H1 (cell line): ENCODE data around the gene FAU. TPM values are rescaled to one million over a fixed set of nuclear protein-coding genes. Genes with fewer than 3 reads are reported as not detected.

Source experiments
- CTCF ChIA-PET: fragments of 300-600 bp; sonication (Branson Sonifier 250); formaldehyde crosslinking; loops from one replicate; lab custom pipeline; 2021; ENCODE audit not compliant: partially characterized antibody; lab: Charles Lee
- POLR2A ChIA-PET: fragments of 300-600 bp; sonication (Branson Sonifier 250); formaldehyde crosslinking; loops from one replicate; lab custom pipeline; 2021; ENCODE audit warnings: inconsistent platforms; ENCODE audit not compliant: partially characterized antibody; lab: Charles Lee
- DNase-seq, 2 experiments: peaks; one replicate each; pipeline versions ENCODE4 v3.0.0 to v3.0.0-alpha.2; 2010 to 2022; ENCODE audit warnings: low spot score in 2 of 2, low read depth in 1 of 2, mixed read lengths in 1 of 2
- FAIRE-seq: peaks from 2 replicates; lab custom pipeline; 2011; peaks lifted over from hg19 to GRCh38; lab: Jason Lieb, UNC
- H2AFZ ChIP-seq: 2 replicates; pipeline ENCODE4 v1.8.1; 2012; ENCODE audit warnings: low read length, inconsistent platforms
- H2AK5ac ChIP-seq: 2 replicates; pipeline ENCODE4 v1.6.1; 2013; ENCODE audit warnings: low read depth, low read length
- H2BK120ac ChIP-seq: replicated peaks from 2 replicates; pipeline ENCODE3; 2013; ENCODE audit warnings: low read depth, low read length, inconsistent platforms
- H2BK12ac ChIP-seq: 2 replicates; pipeline ENCODE4 v1.6.1; 2013; ENCODE audit warnings: low read depth, low read length
- H2BK15ac ChIP-seq: 2 replicates; pipeline ENCODE4 v1.6.1; 2013; ENCODE audit warnings: low read length
- H2BK20ac ChIP-seq: 2 replicates; pipeline ENCODE4 v1.6.1; 2013; ENCODE audit warnings: low read length
- H2BK5ac ChIP-seq: 2 replicates; pipeline ENCODE4 v1.6.1; 2013; ENCODE audit warnings: low read depth, low read length
- H3K14ac ChIP-seq: 2 replicates; pipeline ENCODE4 v1.6.1; 2013; ENCODE audit warnings: inconsistent platforms; ENCODE audit not compliant: insufficient read length
- H3K18ac ChIP-seq: 2 replicates; pipeline ENCODE4 v1.6.1; 2013; ENCODE audit warnings: low read length; ENCODE audit errors: extremely low read depth
- H3K23ac ChIP-seq: 2 replicates; pipeline ENCODE4 v1.6.1; 2013; ENCODE audit warnings: inconsistent platforms; ENCODE audit not compliant: insufficient read length
- H3K23me2 ChIP-seq: 2 replicates; pipeline ENCODE4 v1.6.1; 2013; ENCODE audit warnings: low read depth, low read length
- H3K27ac ChIP-seq: 2 replicates; pipeline ENCODE4 v1.6.1; 2011; ENCODE audit warnings: low read depth, low read length, inconsistent platforms
- H3K27me3 ChIP-seq, 4 experiments: replicated peaks in 1 of 4; 1 replicate in 1 of 4; 2 replicates in 3 of 4; pipeline versions ENCODE4 v1.6.1 to v1.8.1; 2011 to 2013; ENCODE audit warnings: low read length in 3 of 4, mild to moderate bottlenecking in 3 of 4, inconsistent platforms in 2 of 4, mixed read lengths in 2 of 4, moderate library complexity in 1 of 4; ENCODE audit not compliant: control insufficient read depth in 3 of 4, insufficient read depth in 3 of 4; ENCODE audit errors: extremely low read depth in 1 of 4
- H3K36me3 ChIP-seq, 4 experiments: 2 replicates each; pipeline versions ENCODE4 v1.6.1 to v1.8.1; 2011 to 2013; ENCODE audit warnings: mild to moderate bottlenecking in 4 of 4, low read length in 3 of 4, moderate library complexity in 2 of 4, control low read depth in 1 of 4, inconsistent platforms in 1 of 4; ENCODE audit not compliant: insufficient read depth in 4 of 4, control insufficient read depth in 2 of 4
- H3K4ac ChIP-seq: replicated peaks from 2 replicates; pipeline ENCODE3; 2013; ENCODE audit warnings: low read length, low read depth, mixed read lengths, inconsistent platforms; ENCODE audit not compliant: insufficient read length
- H3K4me1 ChIP-seq, 4 experiments: replicated peaks in 1 of 4; 1 replicate in 1 of 4; 2 replicates in 3 of 4; pipeline versions ENCODE4 v1.6.1 to v1.8.1; 2011 to 2013; ENCODE audit warnings: low read length in 3 of 4, inconsistent platforms in 2 of 4, mixed read lengths in 1 of 4; ENCODE audit not compliant: insufficient read depth in 4 of 4, control insufficient read depth in 3 of 4
- H3K4me2 ChIP-seq, 2 experiments: 2 replicates each; pipeline versions ENCODE4 v1.6.1 to v1.8.1; 2011 to 2013; ENCODE audit warnings: low read depth in 2 of 2, low read length in 2 of 2, control low read depth in 1 of 2, inconsistent platforms in 1 of 2, mild to moderate bottlenecking in 1 of 2; ENCODE audit not compliant: insufficient read depth in 1 of 2
- H3K4me3 ChIP-seq, 4 experiments: fragments of 200-600, 300-600 bp in 1 of 4; sonication (generic), shearing (Covaris generic), sonication (Bioruptor Twin) in 1 of 4; 2 replicates each; pipeline versions ENCODE4 v1.5.1 to v1.8.1; 2011 to 2016; ENCODE audit warnings: low read length in 4 of 4, low read depth in 3 of 4, control low read depth in 2 of 4, inconsistent platforms in 2 of 4, mild to moderate bottlenecking in 2 of 4, mixed read lengths in 1 of 4, moderate library complexity in 1 of 4; ENCODE audit not compliant: insufficient read depth in 2 of 4; ENCODE audit errors: extremely low read depth in 1 of 4
- H3K56ac ChIP-seq: replicated peaks from 2 replicates; pipeline ENCODE3; 2013; ENCODE audit warnings: low read depth, mild to moderate bottlenecking, mixed read lengths, low read length, inconsistent platforms; ENCODE audit not compliant: insufficient read length
- H3K79me1 ChIP-seq: 2 replicates; pipeline ENCODE4 v1.6.1; 2013; ENCODE audit warnings: low read depth, low read length, control low read depth
- H3K79me2 ChIP-seq, 2 experiments: 2 replicates each; pipeline versions ENCODE4 v1.6.1 to v1.8.1; 2012 to 2013; ENCODE audit warnings: low read length in 2 of 2, mild to moderate bottlenecking in 2 of 2, inconsistent platforms in 1 of 2; ENCODE audit not compliant: insufficient read depth in 2 of 2, control insufficient read depth in 1 of 2
- H3K9ac ChIP-seq, 4 experiments: replicated peaks in 1 of 4; 1 replicate in 1 of 4; 2 replicates in 3 of 4; pipeline versions ENCODE4 v1.6.1 to v1.8.1; 2011 to 2013; ENCODE audit warnings: low read depth in 3 of 4, low read length in 3 of 4, control low read depth in 2 of 4, mild to moderate bottlenecking in 2 of 4, moderate library complexity in 2 of 4, inconsistent platforms in 1 of 4; ENCODE audit errors: extremely low read depth in 1 of 4
- H3K9me3 ChIP-seq, 2 experiments: 2 replicates each; pipeline versions ENCODE4 v1.6.1 to v1.8.1; 2012 to 2013; ENCODE audit warnings: mild to moderate bottlenecking in 2 of 2, moderate library complexity in 2 of 2, control low read depth in 1 of 2, inconsistent platforms in 1 of 2, low read depth in 1 of 2, low read length in 1 of 2, mixed read lengths in 1 of 2; ENCODE audit not compliant: insufficient read depth in 2 of 2
- H4K20me1 ChIP-seq, 2 experiments: replicated peaks in 1 of 2; 2 replicates each; pipeline versions ENCODE3 to v1.8.1; 2011 to 2013; ENCODE audit warnings: inconsistent platforms in 2 of 2, low read length in 2 of 2, mild to moderate bottlenecking in 1 of 2; ENCODE audit not compliant: insufficient read depth in 2 of 2, control insufficient read depth in 1 of 2
- H4K5ac ChIP-seq: 2 replicates; pipeline ENCODE4 v1.6.1; 2013; ENCODE audit warnings: low read length, low read depth, mixed read lengths, inconsistent platforms; ENCODE audit not compliant: insufficient read length
- H4K8ac ChIP-seq: 2 replicates; pipeline ENCODE4 v1.8.0; 2013; ENCODE audit warnings: mild to moderate bottlenecking, moderate library complexity, low read length, inconsistent platforms; ENCODE audit not compliant: insufficient read depth; ENCODE audit errors: extremely low read depth
- H4K91ac ChIP-seq: replicated peaks from 2 replicates; pipeline ENCODE3; 2013; ENCODE audit warnings: low read length, mixed read lengths, inconsistent platforms; ENCODE audit not compliant: insufficient read length
- EZH2 ChIP-seq: fragments of 200-600 bp; sonication (generic); IDR thresholded peaks from 2 replicates; pipeline ENCODE4 v1.7.1; 2012; ENCODE audit warnings: low read depth, mild to moderate bottlenecking, moderate library complexity, low read length, inconsistent platforms; ENCODE audit not compliant: severe bottlenecking
- HDAC2 ChIP-seq, 2 experiments: fragments of 300-600 bp in 1 of 2; sonication (generic) in 1 of 2; IDR thresholded peaks; 2 replicates each; pipeline ENCODE4 v1.6.1; 2011 to 2012; ENCODE audit warnings: low read depth in 2 of 2, low read length in 2 of 2, mild to moderate bottlenecking in 2 of 2, moderate library complexity in 2 of 2, borderline replicate concordance in 1 of 2, inconsistent platforms in 1 of 2
- NRF1 ChIP-seq: IDR thresholded peaks from 2 replicates; pipeline ENCODE4 v1.6.1; 2011; ENCODE audit warnings: mild to moderate bottlenecking, low read depth, low read length, improper control_type of control experiment
- RAD21 ChIP-seq, 2 experiments: IDR thresholded peaks in 1 of 2; conservative IDR thresholded peaks in 1 of 2; 2 replicates each; pipeline ENCODE4 v1.6.1; 2011; ENCODE audit warnings: low read depth in 2 of 2, low read length in 2 of 2, improper control_type of control experiment in 1 of 2, inconsistent platforms in 1 of 2, mild to moderate bottlenecking in 1 of 2, moderate library complexity in 1 of 2
- RFX5 ChIP-seq: IDR thresholded peaks from 2 replicates; pipeline ENCODE4 v1.6.1; 2011; ENCODE audit warnings: low read depth, low read length, improper control_type of control experiment, borderline replicate concordance
- RXRA ChIP-seq: IDR thresholded peaks from 2 replicates; pipeline ENCODE4 v1.6.1; 2011; ENCODE audit warnings: low read depth, mild to moderate bottlenecking, low read length, moderate library complexity; ENCODE audit not compliant: insufficient read depth
- SAP30 ChIP-seq: fragments of 300-600 bp; sonication (generic); IDR thresholded peaks from 2 replicates; pipeline ENCODE4 v1.7.1; 2012; ENCODE audit warnings: low read length, moderate library complexity, mild to moderate bottlenecking, inconsistent platforms; ENCODE audit not compliant: insufficient read depth, insufficient replicate concordance
- SIRT6 ChIP-seq: IDR thresholded peaks from one replicate; pipeline ENCODE4 v1.7.1; 2012; ENCODE audit warnings: low read length, inconsistent platforms
- TAF1 ChIP-seq: IDR thresholded peaks from 2 replicates; pipeline ENCODE4 v1.6.1; 2011; ENCODE audit warnings: mild to moderate bottlenecking, low read depth, low read length
- WGBS, 2 experiments: shearing (Covaris generic) in 1 of 2; methylation state at CpG; one replicate each; pipeline versions ENCODE4 v1.1.6 to v1.1.7; 2013 to 2015; ENCODE audit warnings: low lambda C conversion rate in 2 of 2, mixed read lengths in 2 of 2, inconsistent platforms in 1 of 2, low coverage in 1 of 2, missing lambda C conversion rate in 1 of 2; ENCODE audit not compliant: insufficient replicate concordance in 2 of 2, insufficient coverage in 1 of 2, insufficient read length in 1 of 2; ENCODE audit errors: extremely low coverage in 1 of 2, missing lambda C conversion rate in 1 of 2; 5-methylcytosine and 5-hydroxymethylcytosine counted together
- polyA plus RNA-seq, 7 experiments: library from polyadenylated mRNA; depleted of rRNA in 3 of 7; stranded (reverse) in 5 of 7; unstranded in 2 of 7; fragments of >200 nt in 5 of 7; fragments of 200-250 nt in 2 of 7; gene quantifications; 1 replicate in 5 of 7; 2 replicates in 1 of 7; 4 replicates in 1 of 7; pipeline versions ENCODE4 v1.2.1 to v1.2.3, GENCODE V29; 2011 to 2013; ENCODE audit warnings: missing spikeins in 2 of 7, mixed read lengths in 2 of 7
- total RNA-seq: library from RNA; stranded (reverse); fragmentation: NEBNext Ultra II Directional; extraction: Animal tissue kit (Norgen Biotek cat#: 25700); gene quantifications from 2 replicates; pipeline ENCODE4 v1.2.1, GENCODE V29; 2021
- TF ChIP-seq, protein P1 (sequence below): IDR thresholded peaks from 2 replicates; pipeline ENCODE4 v1.6.1; 2012; ENCODE audit warnings: inconsistent platforms

Gene FAU
- total and polyA plus RNA-seq, 2 of the 8 experiments (the other 6 are each of a cell fraction or from before 2014, with no cell fraction given): 826 to 896 TPM

GRCh38 chr11:65132238-65132987, 10.5 kb upstream of the FAU start:
- peak overlapping the region; percentile 77 to 91; a peak in 2 of 4 replicates for H3K4me2 ChIP-seq
- H2BK20ac ChIP-seq: no peak overlapping the region
- CTCF ChIA-PET: interaction anchor here (0.8 to 9.5 kb wide), 5 partner anchors 14 to 285 kb away, joined by 3 to 71 read pairs (median 5); partner anchors contain the start of gene TM7SF2
- no peaks in the 10 kb centered on the region for H3K27me3 ChIP-seq
- no peak for FAIRE-seq
- peaks cover 14% of the 10 kb centered on the region for H3K23me2 ChIP-seq
- H3K56ac ChIP-seq: no peak overlapping the region
- H3K4ac ChIP-seq: no peak overlapping the region
- H3K23ac ChIP-seq: no peak overlapping the region
- no peak overlapping the region for H2AFZ ChIP-seq
- no peak overlapping the region for H2BK15ac ChIP-seq
- H2AK5ac ChIP-seq: no peak overlapping the region
- WGBS, 2 experiments: 85% methylated on average over 10 of the region's 10 CpGs; no CpG with 5 or more reads in 1 of the 2 experiments
- no peaks in the 10 kb centered on the region for H3K9me3 ChIP-seq
- peaks cover 3% of the 10 kb centered on the region; the same call in 1 of the 2 replicates for H3K79me1 ChIP-seq
- H4K5ac ChIP-seq: no peak overlapping the region
- POLR2A ChIA-PET: interaction anchor here (1.5 to 15.8 kb wide), 2 partner anchors 17 to 196 kb away, joined by 3 to 305 read pairs; partner anchors contain the start of genes FAU, GPHA2, MRPL49 and TM7SF2
- H4K91ac ChIP-seq: no peak overlapping the region
- peaks cover 0 to 13% (median 7%) of the 10 kb centered on the region in 4 experiments; a peak in 6 of 7 replicates for H3K4me1 ChIP-seq
- no peak overlapping the region for H3K9ac ChIP-seq
- H3K18ac ChIP-seq: no peak overlapping the region
- H4K20me1 ChIP-seq: peaks cover 0 to 14% of the 10 kb centered on the region in 2 experiments
- no peak overlapping the region for H3K14ac ChIP-seq
- peaks cover 0 to 15% of the 10 kb centered on the region in 2 experiments; a peak in 1 of 4 replicates for H3K79me2 ChIP-seq
- no peak overlapping the region for H3K27ac ChIP-seq
- peaks cover 14 to 38% (median 32%) of the 10 kb centered on the region in 4 experiments; a peak in 7 of 8 replicates for H3K36me3 ChIP-seq
- H2BK120ac ChIP-seq: no peak overlapping the region
- H4K8ac ChIP-seq: peak overlapping the region; percentile 29; the same call in 1 of the 2 replicates
- 0 out of 2 replicates have a peak overlapping the region, but pooled peaks have one; percentile 23 for H2BK12ac ChIP-seq
- no peak overlapping the region for H2BK5ac ChIP-seq
- DNase-seq: no peak
- H3K4me3 ChIP-seq: no peak overlapping the region
- TF ChIP-seq EZH2 (no peak), SAP30 (no peak), NRF1 (no peak), SIRT6 (no peak), RAD21 (IDR thresholded peaks at IDR 0.05 in 1 of 2, conservative IDR thresholded peaks at IDR 0.05 in 1 of 2; ENCODE audit: low read depth in 2 of 2, low read length in 2 of 2) (no peak), RFX5 (no peak), HDAC2 (IDR thresholded peaks at IDR 0.05; ENCODE audit: borderline replicate concordance in 1 of 2, low read depth in 2 of 2, low read length in 2 of 2) (no peak), RXRA (no peak), TAF1 (no peak)
- TF ChIP-seq, protein P1, sequence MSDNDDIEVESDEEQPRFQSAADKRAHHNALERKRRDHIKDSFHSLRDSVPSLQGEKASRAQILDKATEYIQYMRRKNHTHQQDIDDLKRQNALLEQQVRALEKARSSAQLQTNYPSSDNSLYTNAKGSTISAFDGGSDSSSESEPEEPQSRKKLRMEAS: no peak
